SHP77 treated with DMSO at 0.1 percent for 48 hours (cell line): ENCODE results near the gene OR52E2.
"Not testable (repeated sequence)": the region's sequence is repeated elsewhere in the genome, so short reads cannot be mapped to it uniquely, and the experiment has no call there.

ENCODE experiments used
- DNase-seq: peaks from one replicate; lab custom pipeline; 2025; lab: John Stamatoyannopoulos, UW

The OR52E2 gene

DNA sequence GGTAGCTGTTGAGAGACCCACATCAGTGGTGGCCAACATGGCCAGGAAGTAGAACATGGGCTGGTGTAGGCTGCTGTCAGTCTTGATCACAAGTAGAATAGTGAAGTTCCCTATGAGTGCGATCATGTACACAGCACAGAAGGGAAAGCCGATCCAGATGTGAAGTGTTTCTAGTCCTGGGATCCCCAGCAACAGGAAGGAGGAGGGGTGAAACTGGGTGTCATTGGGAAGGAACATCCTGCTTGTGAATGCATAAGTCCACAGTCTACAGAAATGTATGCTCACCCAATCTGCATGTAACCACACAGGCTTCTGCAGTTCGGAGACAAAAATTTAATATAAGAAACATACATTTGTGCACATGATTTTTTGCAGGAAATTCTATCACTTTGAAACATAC lies at the start of gene OR52E2:
OR52E2 (minus strand) TSS at position 237 of the 400 bp plus-strand sequence; CDS start at position 237, 0 bp downstream.
- DNase-seq, result no peak

DNA sequence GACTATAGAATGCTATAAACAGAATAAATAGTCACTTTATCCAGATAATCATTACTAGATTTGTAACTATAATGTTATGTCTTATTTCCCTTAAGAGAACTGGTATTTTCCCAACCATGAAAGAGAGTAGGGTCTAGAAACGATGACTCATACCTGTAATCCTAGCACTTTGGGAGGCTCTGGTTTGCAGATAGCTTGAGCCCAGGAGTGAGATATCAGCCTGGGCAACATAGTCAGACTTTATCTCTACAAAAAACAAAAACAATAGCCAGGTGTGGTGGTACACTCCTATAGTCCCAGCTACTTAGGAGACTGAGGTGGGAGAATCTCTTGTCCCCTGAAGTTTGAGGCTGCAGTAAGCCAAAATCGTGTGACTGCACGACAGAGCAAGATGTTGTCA lies 47.9 kb upstream of the OR52E2 start:
- no peak for DNase-seq

DNA sequence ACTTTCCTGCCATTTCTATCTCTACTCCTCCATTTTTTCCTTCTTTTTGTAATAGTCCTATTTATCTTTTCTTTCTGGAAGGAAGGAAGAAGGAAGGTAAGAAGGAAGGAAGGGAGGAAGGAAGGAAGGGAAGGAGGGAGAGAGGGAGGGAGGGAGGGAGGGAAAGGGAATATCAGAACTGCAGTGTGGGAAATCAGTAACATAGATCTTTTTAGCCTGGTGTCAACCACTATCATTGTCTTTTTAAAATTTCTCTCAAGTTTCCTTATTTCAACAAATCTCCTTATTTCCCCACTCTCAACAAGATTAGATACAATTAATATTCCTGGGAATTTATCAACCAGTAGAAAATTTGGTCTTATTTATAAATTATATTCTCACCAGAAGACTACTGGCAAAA lies 43.6 kb upstream of the OR52E2 start:
- no peak for DNase-seq

DNA sequence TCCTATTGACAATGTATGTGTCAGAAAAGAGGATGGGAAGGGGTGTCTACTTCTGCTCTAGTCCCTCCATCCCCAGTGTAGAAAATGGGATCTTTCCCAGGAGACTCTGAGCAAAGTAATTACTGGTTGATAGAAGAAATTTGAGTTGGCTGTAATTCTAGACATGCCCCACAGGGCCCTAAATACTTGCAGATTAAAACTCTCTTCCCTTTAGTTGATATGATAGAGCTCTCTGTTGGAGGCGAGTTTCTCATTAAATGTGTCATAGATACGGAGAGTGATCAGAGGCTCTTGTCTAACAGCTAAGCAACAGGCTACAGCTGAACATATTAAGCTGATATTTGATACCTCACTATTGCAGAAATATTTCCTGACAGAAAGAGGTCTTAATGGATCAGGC lies 42.8 kb upstream of the OR52E2 start:
- no peak for DNase-seq

DNA sequence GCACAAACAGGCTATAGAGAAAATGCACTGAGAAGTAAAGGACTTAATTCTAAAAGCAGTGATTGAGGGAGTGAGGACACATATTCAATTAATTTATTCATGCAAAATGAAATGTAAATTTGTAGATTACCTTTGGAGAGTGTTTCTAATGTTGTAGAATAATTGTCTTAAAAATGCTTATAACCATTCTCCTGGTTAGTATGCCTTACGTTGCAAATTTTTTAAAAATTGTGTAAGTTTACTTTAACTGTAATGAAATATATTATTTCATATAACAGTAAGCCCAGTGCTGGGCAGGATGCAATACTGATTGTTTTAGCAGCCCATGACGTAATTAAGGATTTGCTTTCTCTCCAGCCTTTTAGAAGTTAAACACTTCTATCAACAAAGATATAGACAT lies 36.6 kb upstream of the OR52E2 start:
- no peak for DNase-seq

DNA sequence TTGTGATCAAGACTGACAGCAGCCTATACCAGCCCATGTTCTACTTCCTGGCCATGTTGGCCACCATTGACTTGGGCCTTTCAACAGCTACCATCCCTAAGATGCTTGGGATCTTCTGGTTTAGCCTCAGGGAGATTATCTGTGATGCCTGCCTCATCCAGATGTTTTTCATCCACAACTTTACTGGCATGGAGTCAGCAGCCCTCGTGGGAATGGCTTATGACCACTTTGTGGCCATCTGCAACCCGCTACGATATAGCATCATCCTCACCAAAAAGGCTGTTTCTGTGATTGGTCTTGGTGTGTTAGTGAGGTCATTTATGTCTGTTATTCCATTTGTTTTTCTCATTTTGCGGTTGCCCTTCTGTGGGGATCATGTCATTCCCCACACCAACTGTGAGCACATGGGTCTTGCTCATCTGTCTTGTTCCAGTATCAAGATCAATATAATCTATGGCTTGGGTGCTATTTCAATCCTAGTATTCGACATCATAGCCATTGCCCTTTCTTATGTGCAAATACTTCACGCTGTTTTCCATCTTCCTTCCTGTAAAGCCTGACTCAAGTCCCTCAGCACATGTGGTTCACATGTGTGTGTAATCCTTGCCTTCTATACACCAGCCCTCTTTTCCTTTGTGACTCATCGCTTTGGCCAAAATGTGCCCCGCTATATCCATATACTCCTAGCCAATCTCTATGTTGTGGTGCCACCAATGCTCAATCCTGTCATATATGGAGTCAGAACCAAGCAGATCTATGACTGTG lies 33.6 kb upstream of the OR52E2 start:
- no peak for DNase-seq

DNA sequence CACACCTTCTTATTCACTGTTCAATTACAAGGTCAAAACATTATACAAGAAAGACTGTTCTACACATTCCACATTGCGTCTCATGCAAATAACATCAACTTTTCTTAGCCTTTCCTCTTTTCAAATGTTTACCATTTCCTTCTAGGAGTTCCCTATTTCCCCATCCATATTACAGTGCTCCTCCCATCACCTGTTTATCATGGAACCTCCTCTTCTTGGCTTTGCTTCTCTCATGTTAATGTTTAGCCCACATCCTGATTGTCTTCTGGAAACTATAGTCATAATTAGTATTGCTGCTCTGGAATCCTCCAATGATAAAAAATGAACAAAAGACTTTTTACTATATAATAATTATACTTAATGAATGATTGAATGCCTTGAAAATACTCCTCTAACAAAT lies 31.2 kb upstream of the OR52E2 start:
- DNase-seq, result no peak

DNA sequence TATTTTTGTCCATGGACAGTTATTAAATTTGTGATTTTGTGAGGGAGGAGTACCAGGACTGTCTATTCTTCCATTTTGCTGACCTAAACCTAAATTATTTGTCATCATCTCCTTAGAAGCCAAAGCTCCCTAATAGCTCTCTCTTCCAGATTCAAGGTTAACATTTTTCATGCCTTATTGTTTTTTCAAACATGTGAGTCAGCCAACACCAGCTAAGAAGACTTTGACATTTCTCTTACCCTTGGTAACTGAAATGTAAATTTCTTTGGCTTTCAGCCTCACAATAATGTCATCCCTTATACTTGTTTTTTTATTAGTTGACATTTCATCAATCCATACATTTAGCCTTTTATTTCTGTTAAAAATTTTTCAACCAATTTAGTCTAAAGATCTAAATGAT lies 29.1 kb upstream of the OR52E2 start:
- DNase-seq, result no peak

DNA sequence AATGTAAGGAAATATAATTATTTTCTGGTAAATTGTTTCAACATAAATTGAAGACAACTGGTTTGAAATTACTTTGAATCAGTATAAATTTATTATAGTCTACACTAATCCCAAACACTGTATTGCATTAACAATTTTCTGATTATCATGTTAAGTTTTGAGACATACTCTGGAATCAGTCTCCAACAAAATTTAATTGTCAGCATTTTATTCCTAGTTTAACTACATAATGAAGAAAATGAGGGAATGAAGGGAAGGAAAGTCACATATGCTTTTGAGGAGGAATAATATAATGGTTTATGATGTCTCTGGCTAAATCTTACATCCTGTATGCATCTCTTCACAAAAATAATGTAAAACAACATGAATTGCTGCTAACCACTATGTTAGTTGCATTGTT lies 24.2 kb upstream of the OR52E2 start:
- DNase-seq, result no peak

DNA sequence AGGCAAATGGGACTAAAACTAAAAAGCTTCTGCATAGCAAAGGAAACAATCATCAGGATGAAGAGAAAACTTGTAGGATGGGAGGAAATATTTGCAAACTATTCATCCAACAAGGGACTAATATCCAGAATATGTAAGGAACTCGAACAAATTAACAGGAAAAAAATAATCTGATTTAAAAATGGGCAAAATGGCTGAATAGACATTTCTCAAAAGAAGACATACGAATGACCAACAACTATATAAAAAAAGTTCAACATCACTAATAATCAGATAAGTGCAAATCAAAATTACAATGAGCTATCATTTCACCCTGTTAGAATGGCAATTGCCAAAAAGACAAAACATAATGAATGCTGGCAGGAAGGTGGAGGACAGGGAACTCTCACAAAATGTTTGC lies 22.0 kb upstream of the OR52E2 start:
- DNase-seq, result no peak

DNA sequence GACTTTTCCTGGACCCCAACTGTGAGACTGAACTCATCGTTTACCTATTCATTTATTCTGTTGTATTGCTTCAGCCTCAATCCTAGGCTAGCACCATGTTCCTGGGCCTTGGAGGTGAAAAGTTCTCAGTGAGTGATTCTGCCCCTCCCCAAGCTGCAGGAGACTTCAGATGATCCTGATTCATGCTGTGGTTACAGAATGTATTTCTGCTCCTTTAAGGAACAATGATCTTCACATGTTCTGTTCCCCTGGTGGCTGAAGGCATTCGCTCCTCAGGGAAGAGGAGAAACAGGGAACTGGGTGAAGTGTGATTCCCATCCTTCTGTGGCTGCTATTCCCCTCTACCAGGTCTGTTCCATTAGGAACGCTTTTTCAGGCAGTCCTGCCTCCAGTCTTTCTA lies 12.4 kb upstream of the OR52E2 start:
- no peak for DNase-seq

DNA sequence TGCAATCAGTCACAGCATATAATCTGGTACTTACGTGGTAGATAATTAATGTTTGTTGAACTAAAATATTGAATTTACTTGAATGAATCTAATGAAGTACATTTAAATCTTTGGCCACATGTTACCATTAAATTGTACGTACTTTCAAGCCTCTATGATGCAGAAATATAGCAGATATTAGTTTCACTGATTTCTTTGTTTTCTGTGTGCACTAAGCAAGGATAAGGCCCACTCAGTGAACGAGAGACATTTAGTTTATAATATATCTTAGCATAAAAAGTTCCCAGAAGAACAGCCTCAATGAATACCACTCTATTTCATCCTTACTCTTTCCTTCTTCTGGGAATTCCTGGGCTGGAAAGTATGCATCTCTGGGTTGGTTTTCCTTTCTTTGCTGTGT lies 9.8 kb upstream of the OR52E2 start, which contains the start of gene OR52E1:
OR52E1 (plus strand) TSS at position 301 of the 400 bp plus-strand sequence.
- DNase-seq, result no peak

DNA sequence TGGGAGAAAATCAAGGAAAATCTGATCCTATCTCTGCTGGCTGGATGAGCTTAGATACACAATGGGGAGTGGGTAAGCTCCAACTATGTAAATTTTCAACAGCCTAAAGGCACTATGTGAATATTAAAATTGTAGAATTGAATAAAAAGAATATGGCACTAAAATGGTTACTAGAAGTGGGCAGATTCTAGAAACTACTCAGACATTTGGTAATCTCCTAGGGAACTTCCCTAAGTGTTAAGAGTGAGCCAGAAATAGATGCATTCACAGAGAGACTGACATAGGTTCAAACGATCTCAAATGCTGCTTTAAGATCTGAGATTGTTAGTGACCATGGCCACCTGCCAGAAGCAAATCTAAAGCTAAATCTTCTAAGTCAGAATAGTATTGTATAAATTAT lies 5.6 kb upstream of the OR52E2 start:
- no peak for DNase-seq

DNA sequence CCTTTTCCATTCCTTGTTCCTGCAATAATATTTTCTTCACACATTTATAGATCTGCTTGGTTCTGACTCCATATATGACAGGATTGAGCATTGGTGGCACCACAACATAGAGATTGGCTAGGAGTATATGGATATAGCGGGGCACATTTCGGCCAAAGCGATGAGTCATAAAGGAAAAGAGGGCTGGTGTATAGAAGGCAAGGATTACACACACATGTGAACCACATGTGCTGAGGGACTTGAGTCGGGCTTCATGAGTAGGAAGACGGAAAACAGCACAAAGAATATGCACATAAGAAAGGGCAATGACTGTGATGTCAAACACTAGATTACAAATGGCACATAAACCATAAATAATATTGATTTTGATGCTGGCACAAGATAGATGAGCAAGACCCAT lies 748 bp downstream of the OR52E2 start:
- DNase-seq, result not testable (repeated sequence)

DNA sequence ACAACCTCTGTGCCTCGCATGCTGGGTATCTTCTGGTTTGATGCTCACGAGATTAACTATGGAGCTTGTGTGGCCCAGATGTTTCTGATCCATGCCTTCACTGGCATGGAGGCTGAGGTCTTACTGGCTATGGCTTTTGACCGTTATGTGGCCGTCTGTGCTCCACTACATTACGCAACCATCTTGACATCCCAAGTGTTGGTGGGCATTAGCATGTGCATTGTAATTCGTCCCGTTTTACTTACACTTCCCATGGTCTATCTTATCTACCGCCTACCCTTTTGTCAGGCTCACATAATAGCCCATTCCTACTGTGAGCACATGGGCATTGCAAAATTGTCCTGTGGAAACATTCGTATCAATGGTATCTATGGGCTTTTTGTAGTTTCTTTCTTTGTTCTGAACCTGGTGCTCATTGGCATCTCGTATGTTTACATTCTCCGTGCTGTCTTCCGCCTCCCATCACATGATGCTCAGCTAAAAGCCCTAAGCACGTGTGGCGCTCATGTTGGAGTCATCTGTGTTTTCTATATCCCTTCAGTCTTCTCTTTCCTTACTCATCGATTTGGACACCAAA lies 12.6 kb downstream of the OR52E2 start:
- no peak for DNase-seq

DNA sequence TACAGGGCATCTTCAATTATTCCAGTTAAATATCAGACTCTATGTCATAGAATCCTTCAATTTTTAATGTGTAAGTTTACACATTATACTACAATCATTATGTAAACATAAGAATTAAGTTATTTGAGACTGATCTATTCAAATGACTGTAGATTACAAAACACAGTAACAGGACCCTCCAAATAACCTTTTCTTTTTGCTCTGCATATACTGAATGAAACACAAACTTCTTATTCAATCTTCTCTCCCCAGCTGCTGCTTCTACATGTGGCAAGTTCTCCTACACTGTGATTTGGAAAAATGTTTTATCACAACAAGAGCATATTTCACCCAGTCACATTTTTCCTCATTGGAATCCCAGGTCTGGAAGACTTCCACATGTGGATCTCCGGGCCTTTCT lies 13.2 kb downstream of the OR52E2 start, which contains the start of gene OR52J3:
OR52J3 (plus strand) TSS at position 301 of the 400 bp plus-strand sequence; CDS start at position 301, 0 bp downstream.
- DNase-seq, result no peak

DNA sequence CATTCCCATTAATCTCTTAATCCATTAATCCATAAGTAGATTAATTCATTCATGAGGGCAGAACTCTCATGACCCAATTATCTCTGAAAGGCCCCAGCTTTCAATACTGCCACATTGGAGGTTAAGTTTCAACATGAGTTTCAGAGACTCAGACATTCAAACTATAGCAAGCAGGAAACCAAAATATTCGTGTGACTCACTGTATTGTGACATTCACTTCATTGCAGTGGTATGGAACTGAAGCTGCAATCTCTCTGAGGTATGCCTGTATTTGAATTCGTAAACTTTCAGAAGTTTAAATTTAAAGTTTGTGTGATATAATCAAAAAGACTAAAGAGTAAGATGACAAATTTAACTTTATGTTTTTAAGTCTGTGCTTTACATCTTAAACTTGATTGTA lies 16.0 kb downstream of the OR52E2 start:
- DNase-seq, result no peak

DNA sequence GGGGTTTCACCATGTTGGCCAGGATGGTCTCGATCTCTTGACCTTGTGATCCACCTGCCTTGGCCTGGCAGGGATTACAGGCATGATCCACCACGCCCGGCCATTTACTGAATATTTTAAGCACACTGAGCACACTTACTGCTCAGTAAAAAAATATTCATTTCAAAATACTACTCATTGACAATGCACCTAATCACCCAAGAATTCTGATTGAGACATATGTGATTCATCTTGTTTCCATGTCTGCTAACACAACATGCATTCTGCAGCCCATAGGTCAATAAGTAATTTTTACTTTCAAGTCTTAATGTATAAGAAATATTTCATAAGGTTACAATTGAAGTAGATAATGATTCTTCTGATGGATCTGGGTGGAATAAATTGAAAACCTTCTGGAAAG lies 17.3 kb downstream of the OR52E2 start:
- DNase-seq, result no peak

DNA sequence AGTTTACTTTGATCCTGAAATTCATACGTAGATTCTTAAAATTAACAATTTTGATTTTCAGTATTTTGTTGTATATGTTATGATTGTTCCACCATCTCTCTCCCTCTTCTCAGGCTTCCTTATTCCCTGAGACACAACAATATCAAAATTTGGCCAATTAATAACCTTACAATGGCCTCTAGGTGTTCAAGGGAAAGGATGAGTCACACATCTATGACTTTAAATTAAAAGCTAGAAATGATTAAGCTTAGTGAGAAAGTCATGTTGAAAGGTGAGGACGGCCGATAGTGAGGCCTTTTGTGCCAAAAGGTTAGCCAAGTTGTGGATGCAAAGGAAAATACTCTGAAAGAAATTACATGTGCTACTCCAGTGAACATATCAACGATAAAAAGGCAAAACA lies 18.6 kb downstream of the OR52E2 start:
- no peak for DNase-seq

DNA sequence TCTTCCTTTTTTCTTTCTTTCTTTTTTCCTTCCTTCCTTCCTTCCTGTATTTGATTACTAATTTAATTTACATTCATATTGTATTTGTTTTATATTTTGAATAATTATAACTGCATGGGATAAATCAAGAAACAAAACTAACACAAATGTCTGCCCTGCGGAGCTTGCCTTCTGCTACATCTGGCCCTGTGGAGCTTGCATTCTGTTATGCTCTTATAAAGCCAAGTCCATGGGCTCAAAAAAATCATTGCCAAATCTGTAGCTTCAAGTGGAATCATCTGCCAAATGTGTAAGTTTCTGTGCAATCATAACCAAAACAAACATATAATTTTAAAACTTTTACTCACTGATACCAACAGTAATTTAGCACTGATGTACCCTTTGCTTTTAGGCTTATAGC lies 21.1 kb downstream of the OR52E2 start:
- DNase-seq, result no peak

DNA sequence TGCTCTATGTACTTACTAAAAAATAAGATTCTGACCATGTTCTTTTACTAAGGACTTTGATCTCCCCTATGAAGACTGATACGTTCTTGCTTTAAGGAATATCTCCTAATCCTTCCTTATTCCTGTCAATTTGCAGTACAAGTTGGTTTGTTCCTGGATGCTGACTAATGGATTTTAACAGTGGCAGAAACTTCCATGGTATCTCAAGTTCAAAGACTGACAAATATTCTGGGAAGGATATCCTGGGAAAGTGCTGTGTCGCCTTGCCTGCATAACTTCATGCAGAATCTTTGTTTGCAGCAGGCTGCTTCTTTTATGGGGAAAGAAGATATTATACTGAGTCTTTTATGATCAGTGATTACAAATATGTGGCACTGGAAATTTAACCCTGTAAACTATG lies 21.5 kb downstream of the OR52E2 start:
- DNase-seq, result no peak

DNA sequence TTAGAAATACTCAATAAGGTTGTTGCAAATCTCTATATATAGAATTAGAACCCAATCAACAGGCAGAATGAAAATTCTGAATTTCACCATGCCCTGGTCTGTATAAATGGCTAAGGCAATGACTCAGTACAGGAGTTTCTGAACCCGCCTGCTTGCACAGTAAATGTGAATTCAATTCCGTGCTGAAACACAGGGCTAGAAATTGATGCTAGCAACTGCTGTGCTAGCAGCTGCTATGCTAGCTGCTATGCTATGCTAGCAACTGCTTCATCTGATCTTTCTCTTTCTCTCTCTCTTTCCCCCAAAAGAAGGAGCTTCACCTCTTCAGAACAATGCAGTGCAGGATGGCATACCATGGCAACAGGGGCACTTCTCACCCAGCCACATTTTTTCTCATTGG lies 22.8 kb downstream of the OR52E2 start:
- no peak for DNase-seq

DNA sequence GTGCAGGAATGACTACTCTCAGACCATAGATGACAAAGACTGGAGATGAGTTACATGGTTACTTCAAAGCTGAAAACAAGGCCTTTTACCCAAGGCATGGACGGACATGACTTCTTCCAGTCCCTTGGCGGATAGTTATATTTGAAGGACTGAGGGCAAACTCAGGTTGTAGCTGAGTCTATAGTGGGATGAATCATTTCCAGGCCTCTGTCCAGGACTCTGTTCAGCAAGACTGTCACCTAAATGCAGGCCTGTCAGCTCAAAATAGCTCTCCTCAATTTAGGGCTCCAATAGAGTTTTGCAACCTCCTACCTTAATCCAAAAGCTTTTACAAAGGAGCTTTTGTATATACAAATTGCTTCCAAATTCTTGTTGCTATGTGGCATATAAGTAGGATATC lies 37.4 kb downstream of the OR52E2 start:
- no peak for DNase-seq

DNA sequence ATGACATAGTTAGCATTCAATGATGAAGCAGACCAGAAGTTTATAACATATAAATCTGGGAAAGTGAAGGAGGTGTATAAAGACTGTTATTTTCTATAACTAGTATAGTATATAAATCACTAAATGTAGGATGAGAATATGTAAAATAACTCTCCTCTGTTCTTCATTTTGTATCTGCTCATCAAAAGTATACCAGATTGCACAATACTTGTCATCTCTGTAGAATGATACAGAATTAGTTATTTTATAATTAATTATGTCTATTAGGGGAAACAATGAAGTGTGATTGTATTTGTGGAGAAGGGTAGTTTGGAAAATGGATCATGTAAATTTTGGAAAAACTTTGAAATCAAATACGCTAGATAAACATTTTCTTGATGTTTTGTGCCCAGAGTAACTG lies 46.4 kb downstream of the OR52E2 start:
- no peak for DNase-seq
